Adrenal gland (tissue), 12 donors: ENCODE data around the gene BMP5. TPM values are rescaled to one million over a fixed set of nuclear protein-coding genes. Genes with fewer than 3 reads are reported as not detected.

ENCODE experiments used
- DNase-seq, 7 donors: peaks; one replicate each; pipeline ENCODE4 v3.0.0-alpha.2; 2019 to 2020
- H3K27ac ChIP-seq, 5 donors: fragments of 200-600 bp; sonication (generic) in 4 of 5; 1 replicate in 3 of 5; 2 replicates in 2 of 5; pipeline versions ENCODE4 v1.5.1 to v1.8.0; 2016 to 2020; ENCODE audit warnings: mild to moderate bottlenecking in 1 of 5
- H3K27me3 ChIP-seq: fragments of 200-600 bp; 2 replicates; pipeline ENCODE4 v1.8.0; 2021
- H3K36me3 ChIP-seq, 2 donors: fragments of 200-600 bp; replicated peaks in 1 of 2; 1 replicate in 1 of 2; 2 replicates in 1 of 2; pipeline versions ENCODE4 v1.5.1 to v1.8.0; 2018 to 2022
- H3K4me1 ChIP-seq, 2 donors: fragments of 200-600 bp; replicated peaks in 1 of 2; 1 replicate in 1 of 2; 2 replicates in 1 of 2; pipeline versions ENCODE4 v1.5.1 to v1.8.0; 2018 to 2021
- H3K4me3 ChIP-seq, 4 donors: fragments of 200-600 bp; sonication (generic) in 3 of 4; one replicate each; pipeline ENCODE4 v1.5.1; 2016 to 2018
- H3K9me3 ChIP-seq, 3 donors: fragments of 200-600 bp; sonication (generic) in 1 of 3; replicated peaks in 1 of 3; 1 replicate in 2 of 3; 2 replicates in 1 of 3; pipeline versions ENCODE4 v1.5.1 to v1.8.0; 2016 to 2021
- CTCF ChIP-seq, 6 experiments: fragments of 450-650 bp in 4 of 6; fragments of 200-600 bp in 2 of 6; sonication (generic) in 1 of 6; IDR thresholded peaks; 1 replicate in 5 of 6; 2 replicates in 1 of 6; pipeline versions ENCODE4 v1.5.1 to v1.8.0; 2016 to 2021; ENCODE audit warnings: antibody characterized with exemption in 6 of 6, mild to moderate bottlenecking in 2 of 6, moderate library complexity in 1 of 6
- POLR2A ChIP-seq, 2 donors: fragments of 450-650 bp; IDR thresholded peaks; one replicate each; pipeline ENCODE4 v1.6.1; 2017; ENCODE audit warnings: antibody characterized with exemption in 2 of 2, mild to moderate bottlenecking in 2 of 2, moderate library complexity in 1 of 2
- WGBS, 4 donors: extraction: QIAGEN DNeasy Blood & Tissue Kit in 2 of 4; methylation state at CpG; one replicate each; pipeline versions ENCODE4 v1.1.5 to v1.1.7; 2013 to 2017; 5-methylcytosine and 5-hydroxymethylcytosine counted together
- intact Hi-C, 2 donors: fragments of 100-400 bp; cut with DNase I; formaldehyde crosslinking; loops; one replicate each; pipeline versions ENCODE4 v1.14.1 to v1.15.0; 2022 to 2023
- polyA plus RNA-seq, 3 donors: library from polyadenylated mRNA; stranded (reverse); fragments of 200-250 nt in 2 of 3; fragments of 350-450 nt in 1 of 3; fragmentation: Illumina TruSeq in 1 of 3; extraction: RNeasy Lipid Tissue Mini Kit (QIAGEN cat#74804) in 1 of 3; gene quantifications; one replicate each; pipeline ENCODE4 v1.2.3, GENCODE V29; 2013 to 2014
- total RNA-seq, 9 donors: library from RNA; depleted of rRNA in 4 of 9; stranded (reverse); fragments of >200 nt in 4 of 9; fragments of 120-200 nt in 1 of 9; fragmentation: NEBNext Ultra II Directional in 1 of 9; extraction: Animal tissue kit (Norgen Biotek cat#: 25700) in 1 of 9; gene quantifications; one replicate each; pipeline versions ENCODE4 v1.1.0 to v1.2.4, GENCODE V29; 2013 to 2023
- donor health status: healthy with polysubstance abuse.
- donor health status: Bipolar disorder and iron deficiency.
- donor health status: DM: yes; HTN: yes; CAD: no.
- donor health status: DM: no; HTN: no; CAD: no.
- donor health status: DM: no; HTN: no; CAD: no.
- donor health status: DM: yes; HTN: yes; CAD: no.

The BMP5 gene
- total and polyA plus RNA-seq, 12 donors, result 0.06 to 11.4 (median 0.28) TPM; not detected in 3

GRCh38 chr6:55870181-55870813, 5.1 kb downstream of the BMP5 start:
- DNase-seq, result no peak
- Histone ChIP-seq H3K4me3 (no peak overlapping the region), H3K27ac (no peak overlapping the region), H3K9me3 (peaks cover 0 to 6% (median 0%) of the 10 kb centered on the region in 3 donors), H3K36me3 (no peaks in the 10 kb centered on the region), H3K27me3 (no peaks in the 10 kb centered on the region), H3K4me1 (no peaks in the 10 kb centered on the region)
- 77 to 89% (median 80%) methylated on average over 3 of the region's 3 CpGs for WGBS, 4 donors
- no peak for TF ChIP-seq POLR2A (IDR thresholded peaks at IDR 0.05)
- TF ChIP-seq CTCF (IDR thresholded peaks at IDR 0.05), result no peak
- intact Hi-C loops, result no loop called here

DNA sequence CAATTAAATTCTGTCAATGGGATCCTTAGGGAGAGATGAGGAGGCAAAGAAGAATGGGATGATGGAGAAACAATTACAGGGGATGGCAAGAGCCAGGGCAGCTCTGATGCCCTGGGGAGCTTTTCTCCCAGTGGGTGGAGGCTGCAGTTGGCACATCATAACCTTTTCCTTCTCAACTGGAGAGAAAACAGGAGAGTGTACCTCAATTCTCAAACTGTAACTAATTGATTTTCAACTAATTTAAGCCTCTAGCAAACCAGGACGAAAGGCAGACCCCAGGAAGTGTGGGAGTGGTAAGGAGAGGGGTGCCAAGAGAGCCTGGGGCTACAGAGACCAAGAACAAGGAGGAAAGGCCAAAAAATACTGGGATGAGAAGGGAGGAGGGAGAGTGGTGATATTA, 5.7 kb downstream of the BMP5 start:
- intact Hi-C loops, result no loop called here
- H3K27me3 ChIP-seq, result no peaks in the 10 kb centered on the region
- no peak overlapping the region for H3K27ac ChIP-seq
- DNase-seq, result no peak
- H3K4me3 ChIP-seq, result no peak overlapping the region
- H3K36me3 ChIP-seq, result no peaks in the 10 kb centered on the region
- H3K9me3 ChIP-seq, result peaks cover 0 to 6% (median 0%) of the 10 kb centered on the region in 3 donors
- 43 to 63% (median 55%) methylated on average over 1 of the region's 1 CpG for WGBS, 4 donors
- no peak for TF ChIP-seq POLR2A (IDR thresholded peaks at IDR 0.05)
- no peak for TF ChIP-seq CTCF (IDR thresholded peaks at IDR 0.05)
- no peaks in the 10 kb centered on the region for H3K4me1 ChIP-seq

- no peak for DNase-seq
- TF ChIP-seq POLR2A (IDR thresholded peaks at IDR 0.05) (no peak), CTCF (IDR thresholded peaks at IDR 0.05) (no peak)
- intact Hi-C loops, result no loop called here
- Histone ChIP-seq H3K4me3 (no peak overlapping the region), H3K27me3 (no peaks in the 10 kb centered on the region), H3K36me3 (no peaks in the 10 kb centered on the region), H3K4me1 (no peaks in the 10 kb centered on the region), H3K27ac (no peak overlapping the region), H3K9me3 (peaks cover 0 to 6% (median 0%) of the 10 kb centered on the region in 3 donors)
- WGBS, 4 donors, result 53 to 57% (median 55%) methylated on average over 5 of the region's 5 CpGs
Measured at GRCh38 chr6:55868771-55869479, 6.5 kb downstream of the BMP5 start.

GRCh38 chr6:55868176-55868575, 7.2 kb downstream of the BMP5 start:
- no peak for DNase-seq
- Histone ChIP-seq H3K27ac (no peak overlapping the region), H3K36me3 (no peaks in the 10 kb centered on the region), H3K9me3 (peaks cover 0 to 6% (median 0%) of the 10 kb centered on the region in 3 donors), H3K4me1 (no peaks in the 10 kb centered on the region), H3K4me3 (no peak overlapping the region), H3K27me3 (no peaks in the 10 kb centered on the region)
- intact Hi-C loops, result no loop called here
- no peak for TF ChIP-seq POLR2A (IDR thresholded peaks at IDR 0.05)
- no peak for TF ChIP-seq CTCF (IDR thresholded peaks at IDR 0.05)
- 7 to 29% (median 21%) methylated on average over 1 of the region's 1 CpG for WGBS, 4 donors
